Karpas-422 (cell line): ENCODE results near the gene NLRP5. TPM values are rescaled to one million over a fixed set of nuclear protein-coding genes. Genes with fewer than 3 reads are reported as not detected.

ENCODE experiments used
- DNase-seq: peaks from one replicate; pipeline ENCODE4 v3.0.0-alpha.2; 2015
- H2AFZ ChIP-seq: fragments of 200-600 bp; sonication (generic); 2 replicates; pipeline ENCODE4 v1.6.1; 2014; ENCODE audit warnings: antibody characterized with exemption, low read length, mixed read lengths
- H3K27ac ChIP-seq: fragments of 200-600 bp; sonication (generic); 2 replicates; pipeline ENCODE4 v1.5.1; 2014; ENCODE audit warnings: mild to moderate bottlenecking, low read length, moderate library complexity
- H3K27me3 ChIP-seq: fragments of 200-600 bp; sonication (generic); 2 replicates; pipeline ENCODE4 v1.6.1; 2014; ENCODE audit warnings: low read length, mixed read lengths
- H3K36me3 ChIP-seq: fragments of 200-600 bp; sonication (generic); 2 replicates; pipeline ENCODE4 v1.6.1; 2014; ENCODE audit warnings: low read length, mixed read lengths; ENCODE audit not compliant: insufficient read depth
- H3K4me1 ChIP-seq: fragments of 200-600 bp; sonication (generic); 2 replicates; pipeline ENCODE4 v1.6.1; 2014; ENCODE audit warnings: mild to moderate bottlenecking, low read length, mixed read lengths
- H3K4me2 ChIP-seq: fragments of 200-600 bp; sonication (generic); 2 replicates; pipeline ENCODE4 v1.6.1; 2014; ENCODE audit warnings: low read length, low read depth, mild to moderate bottlenecking; ENCODE audit not compliant: poor library complexity, severe bottlenecking
- H3K4me3 ChIP-seq: fragments of 200-600 bp; sonication (generic); 2 replicates; pipeline ENCODE4 v1.5.1; 2014; ENCODE audit warnings: mild to moderate bottlenecking, antibody characterized with exemption, low read length, mixed read lengths
- H3K79me2 ChIP-seq: fragments of 200-600 bp; sonication (generic); 2 replicates; pipeline ENCODE4 v1.6.1; 2014; ENCODE audit warnings: mild to moderate bottlenecking, low read length, mixed read lengths
- H3K9ac ChIP-seq: fragments of 200-600 bp; sonication (generic); 2 replicates; pipeline ENCODE4 v1.6.0; 2014; ENCODE audit warnings: low read length
- H3K9me2 ChIP-seq: fragments of 200-600 bp; sonication (generic), shearing (Covaris generic); replicated peaks from 2 replicates; pipeline ENCODE4 v1.6.0; 2014; ENCODE audit warnings: mild to moderate bottlenecking, low read length, moderate library complexity; ENCODE audit not compliant: insufficient read depth
- H3K9me3 ChIP-seq: fragments of 300-700, 200-600 bp; sonication (generic); 2 replicates; pipeline ENCODE4 v1.6.1; 2014; ENCODE audit warnings: low read length, mixed read lengths
- H4K20me1 ChIP-seq: fragments of 200-600 bp; sonication (generic); 2 replicates; pipeline ENCODE4 v1.6.1; 2014; ENCODE audit warnings: mild to moderate bottlenecking, antibody characterized with exemption, low read length, low read depth; ENCODE audit not compliant: insufficient read depth
- total RNA-seq: library from RNA; depleted of rRNA; stranded (reverse); fragments of >200 nt; shearing (Covaris generic); gene quantifications from 2 replicates; pipeline ENCODE4 v1.2.3, GENCODE V29; 2014; ENCODE audit warnings: low replicate concordance

Gene NLRP5
- total RNA-seq, 1 experiment from 2014 or later, result not detected

GRCh38 chr19:56080669-56081401 lies 94.3 kb downstream of the NLRP5 start:
- DNase-seq, result peak; percentile 98
- no peaks in the 10 kb centered on the region for H3K27me3 ChIP-seq
- no peaks in the 10 kb centered on the region for H3K9me2 ChIP-seq
- no peaks in the 10 kb centered on the region for H3K36me3 ChIP-seq
- H3K9me3 ChIP-seq, result no peaks in the 10 kb centered on the region
- H3K4me1 ChIP-seq, result peaks cover 15% of the 10 kb centered on the region
- peak overlapping the region; percentile 66 for H3K9ac ChIP-seq
- peak overlapping the region; percentile 96 for H3K4me2 ChIP-seq
- peaks cover 35% of the 10 kb centered on the region for H4K20me1 ChIP-seq
- peak overlapping the region; percentile 70 for H3K4me3 ChIP-seq
- no peaks in the 10 kb centered on the region for H3K79me2 ChIP-seq
- no peak overlapping the region for H2AFZ ChIP-seq
- no peak overlapping the region; the same call in 1 of the 2 replicates for H3K27ac ChIP-seq

- H3K27ac ChIP-seq, result no peak overlapping the region
- H3K9ac ChIP-seq, result no peak overlapping the region
- no peaks in the 10 kb centered on the region for H3K9me2 ChIP-seq
- H3K4me3 ChIP-seq, result no peak overlapping the region
- H3K36me3 ChIP-seq, result no peaks in the 10 kb centered on the region
- peaks cover 15% of the 10 kb centered on the region for H3K4me1 ChIP-seq
- H3K4me2 ChIP-seq, result no peak overlapping the region
- no peak for DNase-seq
- H2AFZ ChIP-seq, result no peak overlapping the region
- no peaks in the 10 kb centered on the region for H3K79me2 ChIP-seq
- no peaks in the 10 kb centered on the region for H3K27me3 ChIP-seq
- no peaks in the 10 kb centered on the region for H3K9me3 ChIP-seq
- peaks cover 54% of the 10 kb centered on the region for H4K20me1 ChIP-seq
These were observed 97.1 kb downstream of the NLRP5 start for GRCh38 chr19:56083668-56084067.

- no peaks in the 10 kb centered on the region for H3K9me3 ChIP-seq
- DNase-seq, result no peak
- H3K4me3 ChIP-seq, result no peak overlapping the region
- no peaks in the 10 kb centered on the region for H3K9me2 ChIP-seq
- no peak overlapping the region for H3K9ac ChIP-seq
- H3K4me2 ChIP-seq, result no peak overlapping the region
- no peak overlapping the region for H2AFZ ChIP-seq
- peaks cover 67% of the 10 kb centered on the region for H4K20me1 ChIP-seq
- no peak overlapping the region for H3K27ac ChIP-seq
- H3K27me3 ChIP-seq, result no peaks in the 10 kb centered on the region
- 0 out of 2 replicates have a peak, but pooled peaks cover 4% of the 10 kb centered on the region for H3K36me3 ChIP-seq
- peaks cover 15% of the 10 kb centered on the region for H3K4me1 ChIP-seq
- peaks cover 2% of the 10 kb centered on the region for H3K79me2 ChIP-seq
These were observed 98.4 kb downstream of the NLRP5 start for GRCh38 chr19:56084835-56085536.

GRCh38 chr19:56085571-56086275 lies 99.1 kb downstream of the NLRP5 start:
- Histone ChIP-seq H2AFZ (no peak overlapping the region), H3K36me3 (0 out of 2 replicates have a peak, but pooled peaks cover 5% of the 10 kb centered on the region), H3K4me2 (no peak overlapping the region), H3K27me3 (no peaks in the 10 kb centered on the region), H3K9me3 (no peaks in the 10 kb centered on the region), H3K4me3 (no peak overlapping the region), H3K9me2 (no peaks in the 10 kb centered on the region), H3K79me2 (peaks cover 4% of the 10 kb centered on the region), H4K20me1 (peaks cover 73% of the 10 kb centered on the region), H3K9ac (no peak overlapping the region), H3K4me1 (peaks cover 14% of the 10 kb centered on the region), H3K27ac (no peak overlapping the region)
- DNase-seq, result no peak

GRCh38 chr19:56086671-56087430 lies 100.3 kb downstream of the NLRP5 start:
- Histone ChIP-seq H2AFZ (no peak overlapping the region), H3K36me3 (0 out of 2 replicates have a peak, but pooled peaks cover 5% of the 10 kb centered on the region), H3K4me1 (peaks cover 3% of the 10 kb centered on the region; the same call in 1 of the 2 replicates), H3K9me2 (no peaks in the 10 kb centered on the region), H3K4me2 (no peak overlapping the region), H4K20me1 (peaks cover 79% of the 10 kb centered on the region), H3K27ac (no peak overlapping the region), H3K27me3 (no peaks in the 10 kb centered on the region), H3K9me3 (no peaks in the 10 kb centered on the region), H3K9ac (no peak overlapping the region), H3K79me2 (peaks cover 15% of the 10 kb centered on the region), H3K4me3 (no peak overlapping the region)
- DNase-seq, result no peak

GRCh38 chr19:56087647-56088496 lies 101.3 kb downstream of the NLRP5 start:
- no peaks in the 10 kb centered on the region for H3K9me3 ChIP-seq
- no peak overlapping the region for H2AFZ ChIP-seq
- H4K20me1 ChIP-seq, result peaks cover 86% of the 10 kb centered on the region
- no peak overlapping the region for H3K9ac ChIP-seq
- no peak overlapping the region for H3K27ac ChIP-seq
- no peaks in the 10 kb centered on the region for H3K9me2 ChIP-seq
- no peaks in the 10 kb centered on the region for H3K27me3 ChIP-seq
- H3K36me3 ChIP-seq, result 0 out of 2 replicates have a peak, but pooled peaks cover 5% of the 10 kb centered on the region
- H3K4me3 ChIP-seq, result no peak overlapping the region
- H3K4me2 ChIP-seq, result no peak overlapping the region
- no peaks in the 10 kb centered on the region for H3K4me1 ChIP-seq
- peaks cover 25% of the 10 kb centered on the region for H3K79me2 ChIP-seq
- DNase-seq, result no peak

DNA sequence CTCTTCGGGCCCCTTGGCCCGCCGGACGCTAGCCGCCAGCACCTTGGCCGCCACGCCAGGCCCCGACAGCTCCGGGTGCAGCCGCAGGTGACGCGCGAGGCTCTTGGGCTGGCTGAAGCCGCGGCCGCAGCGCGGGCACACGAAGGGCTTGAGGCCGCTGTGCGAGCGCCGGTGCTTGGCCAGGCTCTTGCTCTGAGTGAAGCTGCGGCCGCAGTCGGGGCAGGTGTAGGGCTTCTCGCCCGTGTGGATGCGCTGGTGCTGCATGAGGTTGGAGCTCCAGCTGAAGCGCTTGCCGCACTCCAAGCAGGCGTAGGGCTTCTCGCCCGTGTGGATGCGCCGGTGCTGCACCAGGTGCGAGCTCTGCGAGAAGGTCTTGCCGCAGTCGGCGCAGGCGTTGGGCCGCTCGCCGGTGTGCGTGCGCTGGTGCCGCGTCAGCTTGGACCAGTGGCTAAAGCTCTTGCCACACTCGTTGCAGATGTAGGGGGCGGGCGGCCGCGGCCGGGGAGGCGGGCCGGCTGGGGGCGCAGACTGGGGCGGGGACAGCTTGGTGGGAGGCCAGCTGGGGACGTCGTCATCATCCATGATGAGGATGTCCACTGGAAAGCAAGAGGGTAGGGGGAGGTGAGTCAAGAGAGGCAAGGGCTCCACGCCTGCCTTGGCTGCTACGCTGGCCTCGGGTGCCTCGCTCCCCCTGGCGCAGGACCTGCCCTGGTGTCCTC lies 102.1 kb downstream of the NLRP5 start:
- no peaks in the 10 kb centered on the region for H3K9me3 ChIP-seq
- H3K9ac ChIP-seq, result no peak overlapping the region
- peaks cover 89% of the 10 kb centered on the region for H4K20me1 ChIP-seq
- H3K36me3 ChIP-seq, result 0 out of 2 replicates have a peak, but pooled peaks cover 5% of the 10 kb centered on the region
- no peak overlapping the region for H3K4me2 ChIP-seq
- no peak overlapping the region for H3K27ac ChIP-seq
- no peak overlapping the region for H3K4me3 ChIP-seq
- no peak overlapping the region for H2AFZ ChIP-seq
- H3K9me2 ChIP-seq, result no peaks in the 10 kb centered on the region
- no peaks in the 10 kb centered on the region for H3K27me3 ChIP-seq
- no peak for DNase-seq
- peaks cover 33% of the 10 kb centered on the region for H3K79me2 ChIP-seq
- H3K4me1 ChIP-seq, result no peaks in the 10 kb centered on the region
